ENCODE results near the gene DTX3L. TPM values are rescaled to one million over a fixed set of nuclear protein-coding genes. Genes with fewer than 3 reads are reported as not detected.

Gene DTX3L
- total and polyA plus RNA-seq, 2 of the 13 experiments (the other 11 are each of a cell fraction or from before 2014, with no cell fraction given): 2.5 to 10.9 TPM

DNA sequence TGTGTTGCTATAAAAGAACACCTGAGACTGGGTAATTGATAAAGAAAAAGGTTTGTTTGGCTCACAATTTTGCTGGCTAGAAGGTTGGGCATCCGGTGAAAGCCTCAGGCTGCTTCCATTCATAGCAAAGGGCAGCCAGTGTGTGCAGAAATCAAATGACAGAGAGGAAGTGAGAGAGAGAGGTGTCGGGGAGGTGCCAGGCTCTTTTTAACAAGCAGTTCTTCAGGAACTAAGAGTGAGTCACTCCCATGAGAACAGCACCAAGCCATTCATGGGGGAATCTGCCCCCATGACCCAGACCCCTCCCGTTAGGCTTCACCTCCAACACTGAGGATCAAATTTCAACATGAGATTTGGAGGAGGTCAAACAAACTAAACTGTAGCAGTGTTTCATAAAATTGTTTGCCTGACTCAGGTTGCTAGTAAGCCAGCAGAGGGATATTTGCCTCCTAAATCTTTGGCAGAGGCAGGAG lies 8.8 kb downstream of the DTX3L start (continued):
- TF ChIP-seq CAMTA2 (CRISPR knock-in tag; IDR thresholded peaks at IDR 0.05; ENCODE audit: borderline replicate concordance) (no peak), PAWR (CRISPR knock-in tag; IDR thresholded peaks at IDR 0.05; ENCODE audit: borderline replicate concordance) (no peak), ZNF75D (CRISPR knock-in tag; IDR thresholded peaks at IDR 0.05; ENCODE audit: borderline replicate concordance) (no peak), NRL (CRISPR knock-in tag; IDR thresholded peaks at IDR 0.05; ENCODE audit: borderline replicate concordance) (no peak), CENPX (CRISPR knock-in tag; IDR thresholded peaks at IDR 0.05) (no peak), MTA3 (CRISPR knock-in tag; IDR thresholded peaks at IDR 0.05) (no peak), RARA (CRISPR knock-in tag; IDR thresholded peaks at IDR 0.05) (peak; percentile 86), ZNF282 (IDR thresholded peaks at IDR 0.05; ENCODE audit: partially characterized antibody) (no peak), ZSCAN30 (CRISPR knock-in tag; IDR thresholded peaks at IDR 0.05) (no peak), ZBTB20 (CRISPR knock-in tag; IDR thresholded peaks at IDR 0.05; ENCODE audit: borderline replicate concordance, low read depth) (no peak), PRPF4 (IDR thresholded peaks at IDR 0.05; ENCODE audit: low read depth, low read length, poor library complexity, severe bottlenecking) (no peak), ZNF570 (CRISPR knock-in tag; IDR thresholded peaks at IDR 0.05; ENCODE audit: borderline replicate concordance) (no peak), ZNF703 (CRISPR knock-in tag; IDR thresholded peaks at IDR 0.05; ENCODE audit: borderline replicate concordance) (no peak), ZNF24 (IDR thresholded peaks at IDR 0.05) (no peak)
- TF ChIP-seq, protein P1, sequence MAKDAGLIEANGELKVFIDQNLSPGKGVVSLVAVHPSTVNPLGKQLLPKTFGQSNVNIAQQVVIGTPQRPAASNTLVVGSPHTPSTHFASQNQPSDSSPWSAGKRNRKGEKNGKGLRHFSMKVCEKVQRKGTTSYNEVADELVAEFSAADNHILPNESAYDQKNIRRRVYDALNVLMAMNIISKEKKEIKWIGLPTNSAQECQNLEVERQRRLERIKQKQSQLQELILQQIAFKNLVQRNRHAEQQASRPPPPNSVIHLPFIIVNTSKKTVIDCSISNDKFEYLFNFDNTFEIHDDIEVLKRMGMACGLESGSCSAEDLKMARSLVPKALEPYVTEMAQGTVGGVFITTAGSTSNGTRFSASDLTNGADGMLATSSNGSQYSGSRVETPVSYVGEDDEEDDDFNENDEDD (CRISPR knock-in tag; IDR thresholded peaks at IDR 0.05; ENCODE audit: borderline replicate concordance): no peak
- TF ChIP-seq, protein P2, sequence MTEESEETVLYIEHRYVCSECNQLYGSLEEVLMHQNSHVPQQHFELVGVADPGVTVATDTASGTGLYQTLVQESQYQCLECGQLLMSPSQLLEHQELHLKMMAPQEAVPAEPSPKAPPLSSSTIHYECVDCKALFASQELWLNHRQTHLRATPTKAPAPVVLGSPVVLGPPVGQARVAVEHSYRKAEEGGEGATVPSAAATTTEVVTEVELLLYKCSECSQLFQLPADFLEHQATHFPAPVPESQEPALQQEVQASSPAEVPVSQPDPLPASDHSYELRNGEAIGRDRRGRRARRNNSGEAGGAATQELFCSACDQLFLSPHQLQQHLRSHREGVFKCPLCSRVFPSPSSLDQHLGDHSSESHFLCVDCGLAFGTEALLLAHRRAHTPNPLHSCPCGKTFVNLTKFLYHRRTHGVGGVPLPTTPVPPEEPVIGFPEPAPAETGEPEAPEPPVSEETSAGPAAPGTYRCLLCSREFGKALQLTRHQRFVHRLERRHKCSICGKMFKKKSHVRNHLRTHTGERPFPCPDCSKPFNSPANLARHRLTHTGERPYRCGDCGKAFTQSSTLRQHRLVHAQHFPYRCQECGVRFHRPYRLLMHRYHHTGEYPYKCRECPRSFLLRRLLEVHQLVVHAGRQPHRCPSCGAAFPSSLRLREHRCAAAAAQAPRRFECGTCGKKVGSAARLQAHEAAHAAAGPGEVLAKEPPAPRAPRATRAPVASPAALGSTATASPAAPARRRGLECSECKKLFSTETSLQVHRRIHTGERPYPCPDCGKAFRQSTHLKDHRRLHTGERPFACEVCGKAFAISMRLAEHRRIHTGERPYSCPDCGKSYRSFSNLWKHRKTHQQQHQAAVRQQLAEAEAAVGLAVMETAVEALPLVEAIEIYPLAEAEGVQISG (CRISPR knock-in tag; IDR thresholded peaks at IDR 0.05): no peak
- TF ChIP-seq, protein P3, sequence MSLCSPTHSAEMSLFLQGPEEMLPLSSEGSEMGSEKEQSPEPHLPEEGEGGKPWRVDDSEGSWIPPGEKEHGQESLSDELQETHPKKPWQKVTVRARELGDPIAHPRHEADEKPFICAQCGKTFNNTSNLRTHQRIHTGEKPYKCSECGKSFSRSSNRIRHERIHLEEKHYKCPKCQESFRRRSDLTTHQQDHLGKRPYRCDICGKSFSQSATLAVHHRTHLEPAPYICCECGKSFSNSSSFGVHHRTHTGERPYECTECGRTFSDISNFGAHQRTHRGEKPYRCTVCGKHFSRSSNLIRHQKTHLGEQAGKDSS (CRISPR knock-in tag; IDR thresholded peaks at IDR 0.05; ENCODE audit: borderline replicate concordance, low read depth): no peak
- TF ChIP-seq, protein P4, sequence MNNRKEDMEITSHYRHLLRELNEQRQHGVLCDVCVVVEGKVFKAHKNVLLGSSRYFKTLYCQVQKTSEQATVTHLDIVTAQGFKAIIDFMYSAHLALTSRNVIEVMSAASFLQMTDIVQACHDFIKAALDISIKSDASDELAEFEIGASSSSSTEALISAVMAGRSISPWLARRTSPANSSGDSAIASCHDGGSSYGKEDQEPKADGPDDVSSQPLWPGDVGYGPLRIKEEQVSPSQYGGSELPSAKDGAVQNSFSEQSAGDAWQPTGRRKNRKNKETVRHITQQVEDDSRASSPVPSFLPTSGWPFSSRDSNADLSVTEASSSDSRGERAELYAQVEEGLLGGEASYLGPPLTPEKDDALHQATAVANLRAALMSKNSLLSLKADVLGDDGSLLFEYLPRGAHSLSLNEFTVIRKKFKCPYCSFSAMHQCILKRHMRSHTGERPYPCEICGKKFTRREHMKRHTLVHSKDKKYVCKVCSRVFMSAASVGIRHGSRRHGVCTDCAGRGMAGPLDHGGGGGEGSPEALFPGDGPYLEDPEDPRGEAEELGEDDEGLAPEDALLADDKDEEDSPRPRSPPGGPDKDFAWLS (CRISPR knock-in tag; IDR thresholded peaks at IDR 0.05; ENCODE audit: borderline replicate concordance): no peak
- TF ChIP-seq, protein P5, sequence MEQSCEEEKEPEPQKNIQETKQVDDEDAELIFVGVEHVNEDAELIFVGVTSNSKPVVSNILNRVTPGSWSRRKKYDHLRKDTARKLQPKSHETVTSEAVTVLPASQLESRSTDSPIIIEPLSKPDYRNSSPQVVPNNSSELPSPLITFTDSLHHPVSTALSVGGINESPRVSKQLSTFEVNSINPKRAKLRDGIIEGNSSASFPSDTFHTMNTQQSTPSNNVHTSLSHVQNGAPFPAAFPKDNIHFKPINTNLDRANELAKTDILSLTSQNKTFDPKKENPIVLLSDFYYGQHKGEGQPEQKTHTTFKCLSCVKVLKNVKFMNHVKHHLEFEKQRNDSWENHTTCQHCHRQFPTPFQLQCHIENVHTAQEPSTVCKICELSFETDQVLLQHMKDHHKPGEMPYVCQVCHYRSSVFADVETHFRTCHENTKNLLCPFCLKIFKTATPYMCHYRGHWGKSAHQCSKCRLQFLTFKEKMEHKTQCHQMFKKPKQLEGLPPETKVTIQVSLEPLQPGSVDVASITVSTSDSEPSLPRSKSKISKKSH (CRISPR knock-in tag; IDR thresholded peaks at IDR 0.05; ENCODE audit: borderline replicate concordance): no peak

Measured in HepG2 (cell line).